NOMO-1 treated with DMSO at 0.1 percent for 48 hours (cell line): Measurements from ENCODE around the gene PCYT1A.
"Not testable (repeated sequence)": the region's sequence is repeated elsewhere in the genome, so short reads cannot be mapped to it uniquely, and the experiment has no call there.

ENCODE experiments used
- DNase-seq: peaks from one replicate; lab custom pipeline; 2025; ENCODE audit not compliant: unreplicated experiment; lab: John Stamatoyannopoulos, UW

Gene PCYT1A

GRCh38 chr3:196194542-196194915 lies 93.0 kb downstream of the PCYT1A start:
- no peak for DNase-seq

GRCh38 chr3:196193736-196194541 lies 93.6 kb downstream of the PCYT1A start:
- no peak for DNase-seq

GRCh38 chr3:196193133-196193735 lies 94.3 kb downstream of the PCYT1A start:
- DNase-seq = peak; percentile 27

- DNase-seq = peak; percentile 52
Measured at GRCh38 chr3:196192524-196193051, 94.9 kb downstream of the PCYT1A start.

GRCh38 chr3:196192036-196192523 lies 95.4 kb downstream of the PCYT1A start:
- DNase-seq = peak; percentile 88

GRCh38 chr3:196189566-196190347 lies 97.8 kb downstream of the PCYT1A start:
- no peak for DNase-seq

GRCh38 chr3:196186651-196187573 lies 100.6 kb downstream of the PCYT1A start:
- DNase-seq = no peak

GRCh38 chr3:196184881-196185280 lies 102.6 kb downstream of the PCYT1A start:
- no peak for DNase-seq

- DNase-seq = not testable (repeated sequence)
Measured at GRCh38 chr3:196184169-196184432, 103.4 kb downstream of the PCYT1A start.

GRCh38 chr3:196181127-196181546 lies 106.4 kb downstream of the PCYT1A start:
- DNase-seq = no peak

- no peak for DNase-seq
Measured at GRCh38 chr3:196180346-196180745, 107.2 kb downstream of the PCYT1A start.
